ENCODE results near the gene SLC9A7. TPM values are rescaled to one million over a fixed set of nuclear protein-coding genes. Genes with fewer than 3 reads are reported as not detected.

SLC9A7 gene
- total and polyA plus RNA-seq, 2 experiments from 2014 or later: 2.5 to 15.4 TPM

GRCh38 chrX:46549914-46550313 lies 209.0 kb downstream of the SLC9A7 start (continued):
- no peak for TF ChIP-seq CTCF (conservative IDR thresholded peaks at IDR 0.05; ENCODE audit: low read depth in 2 of 2)
- TF ChIP-seq POLR2AphosphoS5 (IDR thresholded peaks at IDR 0.05; ENCODE audit: low read depth): no peak
- TF ChIP-seq EZH2 (IDR thresholded peaks at IDR 0.05; ENCODE audit: low read depth, unreplicated experiment): no peak
- no peak for TF ChIP-seq ZNF114 (CRISPR knock-in tag; IDR thresholded peaks at IDR 0.05)
- no peak for TF ChIP-seq STAT1 (IDR thresholded peaks at IDR 0.05; ENCODE audit: unreplicated experiment)
- no peak for TF ChIP-seq EZH2phosphoT487 (IDR thresholded peaks at IDR 0.05; ENCODE audit: unreplicated experiment)

Small RNA genes lying within 50 kb of the gene (small RNA-seq; reads per million reads assigned to genes)
- not detected for gene RF00017 (ENCODE audit: low replicate concordance)

Other genes starting within 250 kb of the SLC9A7 start
- gene ZNF674, start 213.7 kb downstream of the SLC9A7 start, total RNA-seq (2014; rRNA removed; shearing (Covaris generic)): 5.5 and 5.8 TPM in 2 replicates
- gene ZNF674, start 213.7 kb downstream of the SLC9A7 start, polyA plus RNA-seq (2016; fragmentation: Nextera tagmentation; extraction: Ambion mirVana): 2.6 and 3.0 TPM in 2 replicates
- gene CHST7, start 185.4 kb downstream of the SLC9A7 start, total RNA-seq (2014; rRNA removed; shearing (Covaris generic)): 23.9 and 27.2 TPM in 2 replicates
- 7.6 and 8.7 TPM in 2 replicates for gene CHST7, start 185.4 kb downstream of the SLC9A7 start, polyA plus RNA-seq (2016; fragmentation: Nextera tagmentation; extraction: Ambion mirVana)
- 11.0 and 12.1 TPM in 2 replicates for gene RP2, start 77.9 kb upstream of the SLC9A7 start, total RNA-seq (2014; rRNA removed; shearing (Covaris generic))
- 4.5 TPM in 2 replicates for gene RP2, start 77.9 kb upstream of the SLC9A7 start, polyA plus RNA-seq (2016; fragmentation: Nextera tagmentation; extraction: Ambion mirVana)
- 14.1 and 15.3 TPM in 2 replicates for gene JADE3, start 153.3 kb upstream of the SLC9A7 start, total RNA-seq (2014; rRNA removed; shearing (Covaris generic))
- 3.9 and 4.5 TPM in 2 replicates for gene JADE3, start 153.3 kb upstream of the SLC9A7 start, polyA plus RNA-seq (2016; fragmentation: Nextera tagmentation; extraction: Ambion mirVana)

Data from GM23338 (cell line).